ENCODE data around the gene RAB9A. TPM values are rescaled to one million over a fixed set of nuclear protein-coding genes. Genes with fewer than 3 reads are reported as not detected.
A peak's percentile ranks its signal among the peaks of the same experiment; 100 is the strongest.
"Not testable (repeated sequence)": the region's sequence is repeated elsewhere in the genome, so short reads cannot be mapped to it uniquely, and the experiment has no call there.

The RAB9A gene
- total RNA-seq, 1 donor from 2014 or later, result 34.2 TPM

DNA sequence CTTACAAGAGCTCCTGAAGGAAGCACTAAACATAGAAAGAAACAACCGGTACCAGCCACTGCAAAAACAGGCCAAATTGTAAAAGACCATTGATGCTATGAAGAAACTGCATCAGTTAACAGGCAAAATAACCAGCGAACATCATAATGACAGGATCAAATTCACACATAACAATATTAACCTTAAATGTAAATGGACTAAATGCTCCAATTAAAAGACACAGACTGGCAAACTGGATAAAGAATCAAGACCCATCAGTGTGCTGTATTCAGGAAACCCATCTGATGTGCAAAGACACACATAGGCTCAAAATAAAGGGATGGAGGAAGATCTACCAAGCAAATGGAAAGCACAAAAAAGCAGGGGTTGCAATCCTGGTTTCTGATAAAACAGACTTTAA is 37.7 kb downstream of the RAB9A start:
- peaks cover 31% of the 10 kb centered on the region for H3K79me2 ChIP-seq (ENCODE audit: insufficient read depth, low read length)
- H3K4me1 ChIP-seq (ENCODE audit: insufficient read depth, low read length); H3K9ac ChIP-seq (ENCODE audit: low read length); FAIRE-seq; H3K27me3 Mint-ChIP-seq (ENCODE audit: low read depth, unreplicated experiment); H3K4me1 Mint-ChIP-seq (ENCODE audit: low read depth, unreplicated experiment); H3K4me2 ChIP-seq (ENCODE audit: low read length); H3K4me3 Mint-ChIP-seq (ENCODE audit: unreplicated experiment); H3K9me3 Mint-ChIP-seq (ENCODE audit: unreplicated experiment); H3K27me3 ChIP-seq (ENCODE audit: insufficient read depth, low read length); H4K20me1 ChIP-seq (ENCODE audit: insufficient read depth, low read length); H3K9me3 ChIP-seq (ENCODE audit: insufficient read depth, low read depth, low read length); H3K36me3 ChIP-seq (ENCODE audit: insufficient read depth, low read length); H3K4me3 ChIP-seq (ENCODE audit: insufficient read depth, low read depth, low read length); H2AFZ ChIP-seq (ENCODE audit: low read depth, low read length); H3K27ac ChIP-seq (ENCODE audit: low read depth, low read length); DNase-seq (ENCODE audit: low read depth); H3K27ac Mint-ChIP-seq (ENCODE audit: unreplicated experiment): not testable (repeated sequence)
- peaks cover 10% of the 10 kb centered on the region for H3K36me3 Mint-ChIP-seq (ENCODE audit: low read depth, unreplicated experiment)

DNA sequence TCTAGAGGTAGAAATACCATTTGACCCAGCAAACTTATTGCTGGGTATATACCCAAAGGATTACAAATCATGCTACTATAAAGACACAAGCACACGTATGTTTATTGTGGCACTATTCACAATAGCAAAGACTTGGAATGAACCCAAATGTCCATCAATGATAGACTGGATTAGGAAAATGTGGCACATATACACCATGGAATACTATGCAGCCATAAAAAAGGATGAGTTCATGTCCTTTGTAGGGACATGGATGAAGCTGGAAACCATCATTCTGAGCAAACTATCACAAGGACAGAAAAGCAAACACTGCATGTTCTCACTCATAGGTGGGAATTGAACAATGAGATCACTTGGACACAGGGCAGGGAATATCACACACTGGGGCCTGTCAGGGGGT is 41.6 kb downstream of the RAB9A start:
- not testable (repeated sequence) for H4K20me1 ChIP-seq (ENCODE audit: insufficient read depth, low read length); H3K9me3 ChIP-seq (ENCODE audit: insufficient read depth, low read depth, low read length); H3K27ac Mint-ChIP-seq (ENCODE audit: unreplicated experiment); FAIRE-seq; H3K4me3 Mint-ChIP-seq (ENCODE audit: unreplicated experiment); H2AFZ ChIP-seq (ENCODE audit: low read depth, low read length); H3K4me2 ChIP-seq (ENCODE audit: low read length); H3K9ac ChIP-seq (ENCODE audit: low read length); H3K36me3 ChIP-seq (ENCODE audit: insufficient read depth, low read length); H3K4me3 ChIP-seq (ENCODE audit: insufficient read depth, low read depth, low read length); H3K9me3 Mint-ChIP-seq (ENCODE audit: unreplicated experiment); H3K27me3 ChIP-seq (ENCODE audit: insufficient read depth, low read length); H3K27ac ChIP-seq (ENCODE audit: low read depth, low read length); H3K27me3 Mint-ChIP-seq (ENCODE audit: low read depth, unreplicated experiment); DNase-seq (ENCODE audit: low read depth); H3K4me1 ChIP-seq (ENCODE audit: insufficient read depth, low read length)
- peaks cover 54% of the 10 kb centered on the region for H3K79me2 ChIP-seq (ENCODE audit: insufficient read depth, low read length)
- peaks cover 15% of the 10 kb centered on the region for H3K4me1 Mint-ChIP-seq (ENCODE audit: low read depth, unreplicated experiment)
- peaks cover 14% of the 10 kb centered on the region for H3K36me3 Mint-ChIP-seq (ENCODE audit: low read depth, unreplicated experiment)

DNA sequence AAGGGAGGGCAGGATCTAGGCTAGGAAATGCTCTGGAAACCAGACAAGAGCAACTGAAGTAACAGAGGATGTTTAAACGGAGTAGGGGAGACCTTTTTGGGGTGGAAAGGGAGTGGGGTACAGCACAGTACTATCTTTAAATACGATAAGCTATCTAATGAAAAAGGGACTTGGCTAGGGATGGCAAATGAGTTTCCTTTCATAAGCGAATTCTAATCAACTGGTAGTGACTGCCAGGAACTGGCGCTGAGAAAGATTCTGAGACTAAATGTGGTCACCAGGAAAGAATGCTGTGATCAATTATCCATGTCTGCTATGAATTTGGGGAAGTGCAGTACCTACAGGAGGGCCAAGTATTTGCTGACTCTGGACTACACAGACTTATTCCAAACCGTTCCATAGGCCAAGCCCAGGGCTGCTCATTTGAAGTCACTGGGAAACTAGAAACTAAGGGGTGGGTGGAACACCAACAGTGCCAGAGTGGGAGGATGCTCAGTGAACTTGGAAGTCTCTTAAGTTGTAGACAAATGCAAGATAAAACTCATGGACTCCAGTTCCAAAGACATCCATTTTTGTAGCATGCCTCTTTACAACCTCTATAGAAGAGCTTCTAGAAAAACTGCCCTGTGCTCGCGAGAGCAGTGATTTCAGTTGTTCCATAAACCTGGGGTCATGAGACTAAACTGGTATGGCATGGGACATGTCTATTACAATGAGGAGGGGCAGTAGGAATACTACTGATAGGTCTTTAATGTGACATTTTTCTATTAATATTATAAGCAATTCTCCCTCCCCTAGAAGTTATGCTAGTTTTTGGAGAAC is 43.5 kb downstream of the RAB9A start:
- Mint-ChIP-seq H3K9me3 (ENCODE audit: unreplicated experiment) (no peaks in the 10 kb centered on the region), H3K4me1 (ENCODE audit: low read depth, unreplicated experiment) (peaks cover 24% of the 10 kb centered on the region), H3K27ac (ENCODE audit: unreplicated experiment) (peak overlapping the region; percentile 82), H3K4me3 (ENCODE audit: unreplicated experiment) (peak overlapping the region; percentile 92), H3K27me3 (ENCODE audit: low read depth, unreplicated experiment) (no peaks in the 10 kb centered on the region), H3K36me3 (ENCODE audit: low read depth, unreplicated experiment) (peaks cover 10% of the 10 kb centered on the region)
- Histone ChIP-seq H3K36me3 (ENCODE audit: insufficient read depth, low read length) (peaks cover 3% of the 10 kb centered on the region), H2AFZ (ENCODE audit: low read depth, low read length) (no peak overlapping the region), H3K27me3 (ENCODE audit: insufficient read depth, low read length) (no peaks in the 10 kb centered on the region), H3K9me3 (ENCODE audit: insufficient read depth, low read depth, low read length) (no peaks in the 10 kb centered on the region), H3K4me3 (ENCODE audit: insufficient read depth, low read depth, low read length) (no peak overlapping the region), H3K9ac (ENCODE audit: low read length) (peak overlapping the region; percentile 27), H4K20me1 (ENCODE audit: insufficient read depth, low read length) (no peaks in the 10 kb centered on the region), H3K4me1 (ENCODE audit: insufficient read depth, low read length) (peaks cover 8% of the 10 kb centered on the region), H3K4me2 (ENCODE audit: low read length) (peak overlapping the region; percentile 95), H3K79me2 (ENCODE audit: insufficient read depth, low read length) (peaks cover 56% of the 10 kb centered on the region), H3K27ac (ENCODE audit: low read depth, low read length) (peak overlapping the region; percentile 26)
- TF ChIP-seq, protein P1, sequence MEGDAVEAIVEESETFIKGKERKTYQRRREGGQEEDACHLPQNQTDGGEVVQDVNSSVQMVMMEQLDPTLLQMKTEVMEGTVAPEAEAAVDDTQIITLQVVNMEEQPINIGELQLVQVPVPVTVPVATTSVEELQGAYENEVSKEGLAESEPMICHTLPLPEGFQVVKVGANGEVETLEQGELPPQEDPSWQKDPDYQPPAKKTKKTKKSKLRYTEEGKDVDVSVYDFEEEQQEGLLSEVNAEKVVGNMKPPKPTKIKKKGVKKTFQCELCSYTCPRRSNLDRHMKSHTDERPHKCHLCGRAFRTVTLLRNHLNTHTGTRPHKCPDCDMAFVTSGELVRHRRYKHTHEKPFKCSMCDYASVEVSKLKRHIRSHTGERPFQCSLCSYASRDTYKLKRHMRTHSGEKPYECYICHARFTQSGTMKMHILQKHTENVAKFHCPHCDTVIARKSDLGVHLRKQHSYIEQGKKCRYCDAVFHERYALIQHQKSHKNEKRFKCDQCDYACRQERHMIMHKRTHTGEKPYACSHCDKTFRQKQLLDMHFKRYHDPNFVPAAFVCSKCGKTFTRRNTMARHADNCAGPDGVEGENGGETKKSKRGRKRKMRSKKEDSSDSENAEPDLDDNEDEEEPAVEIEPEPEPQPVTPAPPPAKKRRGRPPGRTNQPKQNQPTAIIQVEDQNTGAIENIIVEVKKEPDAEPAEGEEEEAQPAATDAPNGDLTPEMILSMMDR (IDR thresholded peaks at IDR 0.05; ENCODE audit: insufficient read depth, low read depth, low read length), result no peak
- no peak for TF ChIP-seq EZH2 (IDR thresholded peaks at IDR 0.05; ENCODE audit: insufficient read depth, low read length)
- FAIRE-seq, result peak; percentile 56
- DNase-seq (ENCODE audit: low read depth), result peak; percentile 81
